WTC11 (cell line): ENCODE results near the gene RAMP1. TPM values are rescaled to one million over a fixed set of nuclear protein-coding genes. Genes with fewer than 3 reads are reported as not detected.
"Not testable (repeated sequence)": the region's sequence is repeated elsewhere in the genome, so short reads cannot be mapped to it uniquely, and the experiment has no call there.

ENCODE experiments used
- ATAC-seq: fragments of 200-7000 bp; cut with Tn5 transposase; 2 replicates; pipeline ENCODE4 v1.10.0; 2021; ENCODE audit warnings: mild to moderate bottlenecking, moderate library complexity
- CTCF ChIA-PET: fragments of 300-600 bp; sonication (Branson Sonifier 250); formaldehyde crosslinking; loops from one replicate; lab custom pipeline; 2021; ENCODE audit warnings: antibody characterized with exemption; lab: Charles Lee
- POLR2A ChIA-PET: fragments of 350-600 bp; sonication (Branson Sonifier 250); formaldehyde crosslinking; loops from one replicate; lab custom pipeline; 2021; ENCODE audit warnings: antibody characterized with exemption; lab: Charles Lee
- DNase-seq: peaks from one replicate; pipeline ENCODE4 v3.0.0; 2021; ENCODE audit warnings: low spot score
- H3K27ac Mint-ChIP-seq: 2 replicates; pipeline ENCODE4 v1.8.0; 2021; ENCODE audit warnings: mixed read lengths
- H3K27me3 Mint-ChIP-seq: 2 replicates; pipeline ENCODE4 v1.8.0; 2021; ENCODE audit warnings: low read depth, mild to moderate bottlenecking, moderate library complexity, mixed read lengths
- H3K36me3 Mint-ChIP-seq: 2 replicates; pipeline ENCODE4 v1.8.0; 2021; ENCODE audit warnings: mixed read lengths
- H3K4me1 Mint-ChIP-seq: 2 replicates; pipeline ENCODE4 v1.8.0; 2022; ENCODE audit warnings: mixed read lengths
- H3K4me3 Mint-ChIP-seq: 2 replicates; pipeline ENCODE4 v1.8.0; 2021; ENCODE audit warnings: mild to moderate bottlenecking, moderate library complexity, mixed read lengths
- H3K9me3 Mint-ChIP-seq: 2 replicates; pipeline ENCODE4 v1.8.0; 2021; ENCODE audit warnings: mixed read lengths
- AR ChIP-seq: fragments of 250-450 bp; sonication (Bioruptor Pico); IDR thresholded peaks from 2 replicates; pipeline ENCODE4 v1.9.0; 2021; ENCODE audit warnings: mild to moderate bottlenecking
- ATF3 ChIP-seq: sonication (generic); formaldehyde crosslinking; conservative IDR thresholded peaks from 2 replicates; pipeline ENCODE4 v1.8.1; 2022; ENCODE audit warnings: mild to moderate bottlenecking, missing genetic modification reagents
- CREM ChIP-seq: sonication (generic); formaldehyde crosslinking; IDR thresholded peaks from 2 replicates; pipeline ENCODE4 v1.8.1; 2022; ENCODE audit warnings: mild to moderate bottlenecking, missing genetic modification reagents, moderate library complexity
- CTCF ChIP-seq: fragments of 200-600 bp; IDR thresholded peaks from 2 replicates; pipeline ENCODE4 v1.8.0; 2022; ENCODE audit warnings: antibody characterized with exemption
- EMX1 ChIP-seq: fragments of 250-450 bp; sonication (Bioruptor Pico); IDR thresholded peaks from 2 replicates; pipeline ENCODE4 v1.8.0; 2021; ENCODE audit warnings: mild to moderate bottlenecking
- GABPB1 ChIP-seq: sonication (generic); formaldehyde crosslinking; IDR thresholded peaks from 2 replicates; pipeline ENCODE4 v1.8.1; 2023; ENCODE audit warnings: mild to moderate bottlenecking, missing genetic modification reagents
- GRHL2 ChIP-seq: fragments of 250-450 bp; sonication (Bioruptor Pico); IDR thresholded peaks from 2 replicates; pipeline ENCODE4 v1.8.0; 2022; ENCODE audit warnings: mild to moderate bottlenecking, moderate library complexity; ENCODE audit not compliant: insufficient replicate concordance, severe bottlenecking
- GTF2I ChIP-seq: fragments of 250-450 bp; sonication (Bioruptor Pico); conservative IDR thresholded peaks from 2 replicates; pipeline ENCODE4 v1.4.0; 2021; ENCODE audit warnings: mild to moderate bottlenecking
- HMGA2 ChIP-seq: fragments of 250-450 bp; sonication (Bioruptor Pico); IDR thresholded peaks from 2 replicates; pipeline ENCODE4 v1.4.0; 2021; ENCODE audit warnings: mild to moderate bottlenecking, moderate library complexity
- HMGXB4 ChIP-seq: sonication (generic); formaldehyde crosslinking; IDR thresholded peaks from 2 replicates; pipeline ENCODE4 v1.8.1; 2023; ENCODE audit warnings: mild to moderate bottlenecking, moderate library complexity, missing genetic modification reagents
- IRF1 ChIP-seq: sonication (generic); formaldehyde crosslinking; IDR thresholded peaks from 2 replicates; pipeline ENCODE4 v1.8.0; 2023; ENCODE audit warnings: missing genetic modification reagents
- NFYB ChIP-seq: sonication (generic); formaldehyde crosslinking; conservative IDR thresholded peaks from 2 replicates; pipeline ENCODE4 v1.8.0; 2022; ENCODE audit warnings: low read depth, missing genetic modification reagents
- NR1H2 ChIP-seq: sonication (generic); formaldehyde crosslinking; IDR thresholded peaks from 2 replicates; pipeline ENCODE4 v1.9.0; 2021; ENCODE audit warnings: mild to moderate bottlenecking, moderate library complexity, missing genetic modification reagents
- OVOL2 ChIP-seq: fragments of 250-450 bp; sonication (Bioruptor Pico); IDR thresholded peaks from 2 replicates; pipeline ENCODE4 v1.9.0; 2021; ENCODE audit warnings: mild to moderate bottlenecking, borderline replicate concordance
- SP1 ChIP-seq: sonication (generic); formaldehyde crosslinking; conservative IDR thresholded peaks from 2 replicates; pipeline ENCODE4 v1.8.1; 2022; ENCODE audit warnings: missing genetic modification reagents
- TCF7 ChIP-seq: sonication (generic); formaldehyde crosslinking; IDR thresholded peaks from 2 replicates; pipeline ENCODE4 v1.8.0; 2022; ENCODE audit warnings: mild to moderate bottlenecking, low read depth, missing genetic modification reagents, moderate library complexity
- ZMAT4 ChIP-seq: fragments of 250-450 bp; sonication (Bioruptor Pico); IDR thresholded peaks from 2 replicates; pipeline ENCODE4 v1.9.0; 2021; ENCODE audit warnings: mild to moderate bottlenecking
- ZNF121 ChIP-seq: sonication (generic); formaldehyde crosslinking; IDR thresholded peaks from 2 replicates; pipeline ENCODE4 v1.8.0; 2023; ENCODE audit warnings: missing genetic modification reagents
- ZNF138 ChIP-seq: sonication (generic); formaldehyde crosslinking; conservative IDR thresholded peaks from 2 replicates; pipeline ENCODE4 v1.8.1; 2022; ENCODE audit warnings: mild to moderate bottlenecking, moderate library complexity, missing genetic modification reagents
- total RNA-seq: library from RNA; stranded (reverse); gene quantifications from 3 replicates; pipeline ENCODE4 v1.2.3, GENCODE V29; 2021

The RAMP1 gene
- total RNA-seq, 1 experiment from 2014 or later, result 1.0 TPM

- Mint-ChIP-seq H3K4me1 (no peaks in the 10 kb centered on the region), H3K9me3 (peaks cover 17% of the 10 kb centered on the region), H3K27ac (no peak overlapping the region), H3K27me3 (no peaks in the 10 kb centered on the region; the same call in 1 of the 2 replicates), H3K4me3 (no peak overlapping the region), H3K36me3 (no peaks in the 10 kb centered on the region)
- DNase-seq (no peak), ATAC-seq (no peak)
- CTCF ChIA-PET, result no interaction called here
- POLR2A ChIA-PET, result no interaction called here
- TF ChIP-seq NR1H2 (CRISPR knock-in tag), result no peak
- no peak for TF ChIP-seq IRF1 (CRISPR knock-in tag)
- TF ChIP-seq CTCF, result no peak
- no peak for TF ChIP-seq NFYB (CRISPR knock-in tag)
- TF ChIP-seq CREM (CRISPR knock-in tag), result no peak
- TF ChIP-seq AR, result no peak
- TF ChIP-seq ZNF121 (CRISPR knock-in tag), result no peak
These were observed 18.4 kb upstream of the RAMP1 start for GRCh38 chr2:237841051-237841450.

GRCh38 chr2:237848940-237849339 is 10.5 kb upstream of the RAMP1 start:
- H3K4me1 Mint-ChIP-seq, DNase-seq, CTCF ChIA-PET, H3K27me3 Mint-ChIP-seq, H3K27ac Mint-ChIP-seq, ATAC-seq, H3K4me3 Mint-ChIP-seq, POLR2A ChIA-PET: not testable (repeated sequence)
- Mint-ChIP-seq H3K9me3 (peaks cover 27% of the 10 kb centered on the region), H3K36me3 (peaks cover 12% of the 10 kb centered on the region)

GRCh38 chr2:237854295-237854694 is 5.1 kb upstream of the RAMP1 start:
- Mint-ChIP-seq H3K36me3 (peaks cover 5% of the 10 kb centered on the region), H3K27me3 (peaks cover 32% of the 10 kb centered on the region), H3K4me3 (no peak overlapping the region), H3K9me3 (peaks cover 5% of the 10 kb centered on the region), H3K4me1 (peaks cover 9% of the 10 kb centered on the region), H3K27ac (no peak overlapping the region)
- DNase-seq (no peak), ATAC-seq (no peak)
- no peak for TF ChIP-seq GTF2I (CRISPR knock-in tag)
- TF ChIP-seq HMGA2 (CRISPR knock-in tag), result no peak
- TF ChIP-seq ATF3 (CRISPR knock-in tag), result no peak
- no peak for TF ChIP-seq HMGXB4 (CRISPR knock-in tag)
- TF ChIP-seq GRHL2 (CRISPR knock-in tag), result no peak
- no peak for TF ChIP-seq GABPB1 (CRISPR knock-in tag)
- TF ChIP-seq TCF7 (CRISPR knock-in tag), result no peak
- no peak for TF ChIP-seq SP1 (CRISPR knock-in tag)
- no peak for TF ChIP-seq ZNF138 (CRISPR knock-in tag)
- no peak for TF ChIP-seq CTCF
- no peak for TF ChIP-seq ZMAT4 (CRISPR knock-in tag)
- no peak for TF ChIP-seq OVOL2
- TF ChIP-seq EMX1 (CRISPR knock-in tag), result no peak
- POLR2A ChIA-PET, result no interaction called here
- CTCF ChIA-PET, result no interaction called here
